Kidney (tissue), 14 donors: ENCODE data around the gene NMT2. TPM values are rescaled to one million over a fixed set of nuclear protein-coding genes. Genes with fewer than 3 reads are reported as not detected.

Source experiments
- DNase-seq, 5 donors: peaks; one replicate each; pipeline ENCODE4 v3.0.0-alpha.2; 2013 to 2020
- FAIRE-seq: peaks from 2 replicates; lab custom pipeline; 2012; peaks lifted over from hg19 to GRCh38; lab: Jason Lieb, UNC
- H3K27ac ChIP-seq, 2 donors: one replicate each; pipeline ENCODE4 v1.7.0; 2013; ENCODE audit warnings: low read depth in 2 of 2, low read length in 2 of 2, inconsistent platforms in 1 of 2
- H3K27me3 ChIP-seq: one replicate; pipeline ENCODE4 v1.7.1; 2013; ENCODE audit warnings: low read length, inconsistent platforms; ENCODE audit not compliant: control insufficient read depth, insufficient read depth
- H3K36me3 ChIP-seq, 3 donors: one replicate each; pipeline versions ENCODE4 v1.7.0 to v1.7.1; 2013; ENCODE audit warnings: low read length in 3 of 3, control low read depth in 1 of 3, inconsistent platforms in 1 of 3; ENCODE audit not compliant: insufficient read depth in 3 of 3, control insufficient read depth in 2 of 3
- H3K4me1 ChIP-seq, 3 donors: one replicate each; pipeline versions ENCODE4 v1.7.0 to v1.7.1; 2013; ENCODE audit warnings: low read length in 3 of 3, inconsistent platforms in 1 of 3, low read depth in 1 of 3; ENCODE audit not compliant: control insufficient read depth in 2 of 3, insufficient read depth in 2 of 3
- H3K4me3 ChIP-seq, 3 donors: one replicate each; pipeline versions ENCODE4 v1.7.0 to v1.8.1; 2013; ENCODE audit warnings: low read length in 3 of 3, control low read depth in 1 of 3, inconsistent platforms in 1 of 3
- H3K9ac ChIP-seq, 3 donors: one replicate each; pipeline versions ENCODE4 v1.7.0 to v1.7.1; 2013; ENCODE audit warnings: low read length in 3 of 3, control low read depth in 1 of 3, inconsistent platforms in 1 of 3
- H3K9me3 ChIP-seq, 3 donors: one replicate each; pipeline versions ENCODE4 v1.7.0 to v1.7.1; 2013; ENCODE audit warnings: low read length in 3 of 3, control low read depth in 1 of 3, inconsistent platforms in 1 of 3; ENCODE audit not compliant: control insufficient read depth in 2 of 3, insufficient read depth in 1 of 3
- intact Hi-C: fragments of 100-400 bp; cut with DNase I; formaldehyde crosslinking; loops from one replicate; pipeline ENCODE4 v1.11.1; 2022
- polyA plus RNA-seq: library from polyadenylated mRNA; stranded (reverse); fragments of 350-450 nt; fragmentation: Illumina TruSeq; extraction: RNeasy Lipid Tissue Mini Kit (QIAGEN cat#74804); gene quantifications from one replicate; pipeline ENCODE4 v1.2.3, GENCODE V29; 2014; ENCODE audit warnings: low read depth, low replicate concordance; ENCODE audit not compliant: insufficient read depth
- total RNA-seq: library from RNA; stranded (reverse); fragmentation: NEBNext Ultra II Directional; extraction: Animal tissue kit (Norgen Biotek cat#: 25700); gene quantifications from one replicate; pipeline ENCODE4 v1.2.1, GENCODE V29; 2021
- TF ChIP-seq, protein P1 (sequence below): IDR thresholded peaks from 3 replicates; pipeline ENCODE4 v1.5.1; 2012; ENCODE audit warnings: mild to moderate bottlenecking, moderate library complexity, borderline replicate concordance; ENCODE audit not compliant: insufficient read depth; ENCODE audit errors: extremely low read depth
- donor health status: control.
- donor health status: control.
- donor health status: control.
- donor health status: control.
- donor health status: control.
- donor health status: DM: yes; HTN: yes; CAD: no.
- donor health status: Normal renal cell carcinoma (clear cell type).

Gene NMT2
- total and polyA plus RNA-seq, 2 donors from 2014 or later: 11.7 to 19.8 TPM

DNA sequence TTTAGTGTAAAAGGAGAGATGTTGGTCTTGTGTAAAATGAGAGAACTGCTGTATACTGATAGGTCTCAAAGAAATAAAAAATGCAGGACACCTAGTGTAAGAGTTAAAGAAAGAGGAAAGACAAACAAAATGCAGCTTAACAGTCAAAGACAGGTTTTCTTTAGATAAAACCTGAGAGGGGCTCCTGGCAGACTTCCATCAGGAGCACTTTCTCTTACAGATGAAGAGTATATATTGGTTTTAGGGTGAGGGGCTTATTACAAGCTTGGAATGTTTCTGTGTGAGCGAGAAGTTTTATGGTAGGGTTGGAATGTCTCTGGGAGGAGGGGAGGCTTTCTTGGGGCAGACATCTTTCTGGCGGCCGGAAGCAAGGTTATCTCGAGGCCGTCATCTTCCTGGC lies 96.1 kb downstream of the NMT2 start:
- no peak for DNase-seq
- H3K36me3 ChIP-seq: no peaks in the 10 kb centered on the region
- TF ChIP-seq, protein P1, sequence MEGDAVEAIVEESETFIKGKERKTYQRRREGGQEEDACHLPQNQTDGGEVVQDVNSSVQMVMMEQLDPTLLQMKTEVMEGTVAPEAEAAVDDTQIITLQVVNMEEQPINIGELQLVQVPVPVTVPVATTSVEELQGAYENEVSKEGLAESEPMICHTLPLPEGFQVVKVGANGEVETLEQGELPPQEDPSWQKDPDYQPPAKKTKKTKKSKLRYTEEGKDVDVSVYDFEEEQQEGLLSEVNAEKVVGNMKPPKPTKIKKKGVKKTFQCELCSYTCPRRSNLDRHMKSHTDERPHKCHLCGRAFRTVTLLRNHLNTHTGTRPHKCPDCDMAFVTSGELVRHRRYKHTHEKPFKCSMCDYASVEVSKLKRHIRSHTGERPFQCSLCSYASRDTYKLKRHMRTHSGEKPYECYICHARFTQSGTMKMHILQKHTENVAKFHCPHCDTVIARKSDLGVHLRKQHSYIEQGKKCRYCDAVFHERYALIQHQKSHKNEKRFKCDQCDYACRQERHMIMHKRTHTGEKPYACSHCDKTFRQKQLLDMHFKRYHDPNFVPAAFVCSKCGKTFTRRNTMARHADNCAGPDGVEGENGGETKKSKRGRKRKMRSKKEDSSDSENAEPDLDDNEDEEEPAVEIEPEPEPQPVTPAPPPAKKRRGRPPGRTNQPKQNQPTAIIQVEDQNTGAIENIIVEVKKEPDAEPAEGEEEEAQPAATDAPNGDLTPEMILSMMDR: no peak

DNA sequence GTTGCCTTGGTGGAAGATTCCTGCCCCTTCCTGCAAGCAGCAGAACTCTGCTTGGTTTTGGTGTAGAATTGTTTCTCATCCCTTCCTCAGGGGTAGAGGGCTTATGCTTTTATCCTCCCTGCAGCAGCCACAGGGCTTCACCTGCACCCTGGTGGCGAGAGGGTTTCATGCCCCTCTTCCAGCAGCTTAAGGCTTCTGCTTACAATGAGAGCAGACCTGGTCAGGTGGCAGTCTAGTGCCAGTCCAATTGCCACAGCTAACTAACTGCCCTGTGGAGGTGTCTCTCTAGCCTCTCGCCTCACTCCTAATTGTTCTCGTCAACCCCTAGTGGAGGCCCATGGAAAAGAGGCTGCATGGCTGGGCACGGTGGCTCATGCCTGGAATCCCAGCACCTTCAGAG lies 99.3 kb downstream of the NMT2 start:
- Histone ChIP-seq H3K36me3 (no peaks in the 10 kb centered on the region), H3K27ac (no peak overlapping the region), H3K27me3 (no peaks in the 10 kb centered on the region), H3K4me3 (no peak overlapping the region), H3K9me3 (peaks cover 0 to 11% (median 0%) of the 10 kb centered on the region in 3 donors), H3K9ac (no peak overlapping the region), H3K4me1 (no peaks in the 10 kb centered on the region)
- intact Hi-C loops: no loop called here
- TF ChIP-seq, protein P1: no peak
- no peak for FAIRE-seq
- DNase-seq: no peak

More for the DNA sequence above, 96.1 kb downstream of the NMT2 start:
- no peaks in the 10 kb centered on the region for H3K27me3 ChIP-seq
- no peak overlapping the region for H3K9ac ChIP-seq
- intact Hi-C loops: no loop called here
- no peaks in the 10 kb centered on the region for H3K4me1 ChIP-seq
- H3K27ac ChIP-seq: no peak overlapping the region
- no peaks in the 10 kb centered on the region for H3K9me3 ChIP-seq
- FAIRE-seq: no peak
- no peak overlapping the region for H3K4me3 ChIP-seq

DNA sequence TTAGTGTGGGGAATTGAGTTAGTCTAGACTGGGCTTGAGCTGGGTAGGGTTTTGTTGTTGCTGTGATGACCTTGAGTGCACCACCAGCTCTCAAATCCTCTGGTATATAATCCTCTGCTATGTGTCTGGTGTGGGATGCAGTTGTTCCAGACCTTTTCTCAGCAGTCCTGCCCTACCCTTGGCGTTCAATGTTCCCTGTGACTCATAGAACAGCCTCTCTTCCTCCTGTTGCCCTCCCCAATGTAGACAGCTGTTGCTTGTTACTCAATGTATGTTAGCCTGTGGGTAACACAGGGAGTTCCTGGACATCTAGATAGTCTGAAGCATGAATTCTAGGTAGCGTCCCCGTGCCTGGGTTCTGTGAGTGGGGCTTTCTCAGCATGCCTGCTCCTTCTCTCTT lies 99.7 kb downstream of the NMT2 start:
- no peak overlapping the region for H3K4me3 ChIP-seq
- DNase-seq (no peak), FAIRE-seq (no peak)
- H3K4me1 ChIP-seq: no peaks in the 10 kb centered on the region
- intact Hi-C loops: no loop called here
- TF ChIP-seq, protein P1: no peak
- no peak overlapping the region for H3K9ac ChIP-seq
- peaks cover 0 to 11% (median 0%) of the 10 kb centered on the region in 3 donors for H3K9me3 ChIP-seq
- H3K27ac ChIP-seq: no peak overlapping the region
- H3K27me3 ChIP-seq: no peaks in the 10 kb centered on the region
- H3K36me3 ChIP-seq: no peaks in the 10 kb centered on the region

DNA sequence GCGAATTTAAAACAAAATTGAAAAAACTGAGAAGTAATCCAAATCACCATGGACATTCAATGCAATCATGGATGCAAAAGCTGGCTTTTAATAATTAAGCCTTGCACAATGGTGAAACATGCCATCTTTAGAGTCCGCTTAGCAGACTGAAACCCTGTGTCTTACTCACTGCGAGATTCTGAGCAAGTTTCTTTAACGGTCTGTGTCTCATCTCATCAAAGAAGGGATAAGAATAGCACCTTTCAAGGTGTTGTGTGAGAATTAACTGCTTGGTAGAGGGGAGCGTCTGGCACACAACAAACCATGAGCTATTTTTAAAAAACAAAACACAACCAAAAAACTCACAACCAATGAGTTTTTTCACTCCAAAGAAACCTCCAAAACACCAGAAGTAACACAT lies 101.3 kb downstream of the NMT2 start:
- Histone ChIP-seq H3K36me3 (no peaks in the 10 kb centered on the region), H3K27ac (no peak overlapping the region), H3K27me3 (no peaks in the 10 kb centered on the region), H3K9ac (no peak overlapping the region), H3K4me3 (no peak overlapping the region), H3K9me3 (peaks cover 0 to 11% (median 0%) of the 10 kb centered on the region in 3 donors), H3K4me1 (no peaks in the 10 kb centered on the region)
- DNase-seq (no peak), FAIRE-seq (no peak)
- TF ChIP-seq, protein P1: no peak
- intact Hi-C loops: no loop called here
